ENCODE measurements around the gene NCKAP5. TPM values are rescaled to one million over a fixed set of nuclear protein-coding genes. Genes with fewer than 3 reads are reported as not detected.

NCKAP5 gene
- total and polyA plus RNA-seq, 2 experiments from 2014 or later, result 0.65 to 0.86 TPM

- H3K4me3 ChIP-seq, result no peak overlapping the region
- H4K20me1 ChIP-seq (ENCODE audit: insufficient read depth), result no peaks in the 10 kb centered on the region
- H3K27me3 ChIP-seq (replicated peaks; ENCODE audit: insufficient read depth), result no peaks in the 10 kb centered on the region
- H3K4me1 ChIP-seq (ENCODE audit: insufficient read depth), result no peaks in the 10 kb centered on the region
- DNase-seq, result no peak
- no peak overlapping the region for H3K27ac ChIP-seq
- no peaks in the 10 kb centered on the region for H3F3A ChIP-seq (ENCODE audit: insufficient read depth)
- H3K9me2 ChIP-seq (ENCODE audit: insufficient read depth), result no peaks in the 10 kb centered on the region
- no peaks in the 10 kb centered on the region for H3K36me3 ChIP-seq (ENCODE audit: low read depth)
- H3K9ac ChIP-seq, result no peak overlapping the region
- no peaks in the 10 kb centered on the region for H3K79me2 ChIP-seq (ENCODE audit: insufficient read depth)
- H3K9me3 ChIP-seq (ENCODE audit: low read depth), result no peaks in the 10 kb centered on the region
- no peak overlapping the region for H2AFZ ChIP-seq
- TF ChIP-seq EZH2 (IDR thresholded peaks at IDR 0.05; ENCODE audit: insufficient read depth, poor library complexity, severe bottlenecking) (no peak), EZH2phosphoT487 (IDR thresholded peaks at IDR 0.05; ENCODE audit: insufficient read depth, low read depth) (no peak)
- in situ Hi-C loops (cut with MboI), result no loop called here
- H3K4me2 ChIP-seq (ENCODE audit: unreplicated experiment), result no peak overlapping the region
Measured at GRCh38 chr2:132740081-132740720, 828.1 kb downstream of the NCKAP5 start.

- H3K4me1 ChIP-seq (ENCODE audit: insufficient read depth), result no peaks in the 10 kb centered on the region
Measured at GRCh38 chr2:132738223-132738622, 830.0 kb downstream of the NCKAP5 start.

GRCh38 chr2:132736059-132736458, 832.2 kb downstream of the NCKAP5 start:
- no peaks in the 10 kb centered on the region for H3K27me3 ChIP-seq (replicated peaks; ENCODE audit: insufficient read depth)
- no peak for TF ChIP-seq EZH2phosphoT487 (IDR thresholded peaks at IDR 0.05; ENCODE audit: insufficient read depth, low read depth)
- TF ChIP-seq EZH2 (IDR thresholded peaks at IDR 0.05; ENCODE audit: insufficient read depth, poor library complexity, severe bottlenecking), result no peak
- H3K27ac ChIP-seq, result no peak overlapping the region
- 18 to 39% methylated on average over 1 of the region's 1 CpG for WGBS, 2 experiments (ENCODE audit: low coverage in 1 of 2, low lambda C conversion rate in 2 of 2, missing lambda C conversion rate in 2 of 2)
- H3K9me3 ChIP-seq (ENCODE audit: low read depth), result no peaks in the 10 kb centered on the region
- in situ Hi-C loops (cut with MboI), result no loop called here
- H3K9me2 ChIP-seq (ENCODE audit: insufficient read depth), result no peaks in the 10 kb centered on the region
- H4K20me1 ChIP-seq (ENCODE audit: insufficient read depth), result no peaks in the 10 kb centered on the region
- no peaks in the 10 kb centered on the region for H3K4me1 ChIP-seq (ENCODE audit: insufficient read depth)
- no peak overlapping the region for H3K4me3 ChIP-seq
- H3K4me2 ChIP-seq (ENCODE audit: unreplicated experiment), result no peak overlapping the region
- H3K79me2 ChIP-seq (ENCODE audit: insufficient read depth), result no peaks in the 10 kb centered on the region
- no peak overlapping the region for H2AFZ ChIP-seq
- no peak overlapping the region for H3K9ac ChIP-seq
- H3F3A ChIP-seq (ENCODE audit: insufficient read depth), result no peaks in the 10 kb centered on the region
- no peak for DNase-seq
- no peaks in the 10 kb centered on the region for H3K36me3 ChIP-seq (ENCODE audit: low read depth)

More at GRCh38 chr2:132738223-132738622, 830.0 kb downstream of the NCKAP5 start:
- no peak overlapping the region for H3K4me2 ChIP-seq (ENCODE audit: unreplicated experiment)
- H3K27me3 ChIP-seq (replicated peaks; ENCODE audit: insufficient read depth), result no peaks in the 10 kb centered on the region
- no peak for DNase-seq
- H3K9me2 ChIP-seq (ENCODE audit: insufficient read depth), result no peaks in the 10 kb centered on the region
- no peaks in the 10 kb centered on the region for H4K20me1 ChIP-seq (ENCODE audit: insufficient read depth)
- 29 to 32% methylated on average over 1 of the region's 1 CpG for WGBS, 2 experiments (ENCODE audit: low coverage in 1 of 2, low lambda C conversion rate in 2 of 2, missing lambda C conversion rate in 2 of 2)
- no peak for TF ChIP-seq EZH2 (IDR thresholded peaks at IDR 0.05; ENCODE audit: insufficient read depth, poor library complexity, severe bottlenecking)
- no peak for TF ChIP-seq EZH2phosphoT487 (IDR thresholded peaks at IDR 0.05; ENCODE audit: insufficient read depth, low read depth)
- no peak overlapping the region for H3K27ac ChIP-seq
- no peak overlapping the region for H3K9ac ChIP-seq
- in situ Hi-C loops (cut with MboI), result no loop called here
- H3K36me3 ChIP-seq (ENCODE audit: low read depth), result no peaks in the 10 kb centered on the region
- H3K9me3 ChIP-seq (ENCODE audit: low read depth), result no peaks in the 10 kb centered on the region
- no peaks in the 10 kb centered on the region for H3K79me2 ChIP-seq (ENCODE audit: insufficient read depth)
- H3K4me3 ChIP-seq, result no peak overlapping the region
- no peaks in the 10 kb centered on the region for H3F3A ChIP-seq (ENCODE audit: insufficient read depth)
- no peak overlapping the region for H2AFZ ChIP-seq

- Histone ChIP-seq H3K4me1 (ENCODE audit: insufficient read depth) (no peaks in the 10 kb centered on the region), H3K9me2 (ENCODE audit: insufficient read depth) (no peaks in the 10 kb centered on the region), H3K27me3 (replicated peaks; ENCODE audit: insufficient read depth) (no peaks in the 10 kb centered on the region), H3K4me3 (no peak overlapping the region), H2AFZ (no peak overlapping the region), H3K9ac (no peak overlapping the region), H3K79me2 (ENCODE audit: insufficient read depth) (no peaks in the 10 kb centered on the region), H3F3A (ENCODE audit: insufficient read depth) (no peaks in the 10 kb centered on the region), H3K9me3 (ENCODE audit: low read depth) (no peaks in the 10 kb centered on the region), H3K27ac (no peak overlapping the region), H4K20me1 (ENCODE audit: insufficient read depth) (no peaks in the 10 kb centered on the region), H3K4me2 (ENCODE audit: unreplicated experiment) (no peak overlapping the region), H3K36me3 (ENCODE audit: low read depth) (no peaks in the 10 kb centered on the region)
- no peak for DNase-seq
- in situ Hi-C loops (cut with MboI), result no loop called here
- 44 to 51% methylated on average over 3 of the region's 3 CpGs for WGBS, 2 experiments (ENCODE audit: low coverage in 1 of 2, low lambda C conversion rate in 2 of 2, missing lambda C conversion rate in 2 of 2)
- no peak for TF ChIP-seq EZH2phosphoT487 (IDR thresholded peaks at IDR 0.05; ENCODE audit: insufficient read depth, low read depth)
- TF ChIP-seq EZH2 (IDR thresholded peaks at IDR 0.05; ENCODE audit: insufficient read depth, poor library complexity, severe bottlenecking), result no peak
Measured at GRCh38 chr2:132734961-132735360, 833.3 kb downstream of the NCKAP5 start.

GRCh38 chr2:132733094-132733493, 835.2 kb downstream of the NCKAP5 start:
- WGBS, 2 experiments (ENCODE audit: low coverage in 1 of 2, low lambda C conversion rate in 2 of 2, missing lambda C conversion rate in 2 of 2), result 57 to 61% methylated on average over 6 of the region's 6 CpGs
- no peaks in the 10 kb centered on the region for H3K79me2 ChIP-seq (ENCODE audit: insufficient read depth)
- no peak for TF ChIP-seq EZH2 (IDR thresholded peaks at IDR 0.05; ENCODE audit: insufficient read depth, poor library complexity, severe bottlenecking)
- no peak for TF ChIP-seq EZH2phosphoT487 (IDR thresholded peaks at IDR 0.05; ENCODE audit: insufficient read depth, low read depth)
- DNase-seq, result no peak
- H3K9ac ChIP-seq, result no peak overlapping the region
- H2AFZ ChIP-seq, result no peak overlapping the region
- no peaks in the 10 kb centered on the region for H3F3A ChIP-seq (ENCODE audit: insufficient read depth)
- no peaks in the 10 kb centered on the region for H3K27me3 ChIP-seq (replicated peaks; ENCODE audit: insufficient read depth)
- no peaks in the 10 kb centered on the region for H4K20me1 ChIP-seq (ENCODE audit: insufficient read depth)
- no peaks in the 10 kb centered on the region for H3K36me3 ChIP-seq (ENCODE audit: low read depth)
- no peaks in the 10 kb centered on the region for H3K4me1 ChIP-seq (ENCODE audit: insufficient read depth)
- H3K4me3 ChIP-seq, result no peak overlapping the region
- H3K9me2 ChIP-seq (ENCODE audit: insufficient read depth), result no peaks in the 10 kb centered on the region
- in situ Hi-C loops (cut with MboI), result no loop called here
- H3K27ac ChIP-seq, result no peak overlapping the region
- H3K9me3 ChIP-seq (ENCODE audit: low read depth), result no peaks in the 10 kb centered on the region
- H3K4me2 ChIP-seq (ENCODE audit: unreplicated experiment), result no peak overlapping the region

Measured in GM23248 (cell line).